Cardiac fibroblast (primary cell): ENCODE measurements around the gene LAMB4.

Source experiments
- DNase-seq, 2 donors: peaks; one replicate each; pipeline versions ENCODE4 v3.0.0 to v3.0.0-alpha.2; 2010; ENCODE audit warnings: low read depth in 2 of 2
- H3K4me3 ChIP-seq, 2 donors: replicated peaks in 1 of 2; 1 replicate in 1 of 2; 2 replicates in 1 of 2; pipeline ENCODE4 v1.5.1; 2011; ENCODE audit warnings: low read depth in 2 of 2, low read length in 2 of 2, mild to moderate bottlenecking in 2 of 2, moderate library complexity in 1 of 2
- CTCF ChIP-seq: IDR thresholded peaks from one replicate; pipeline ENCODE4 v1.5.1; 2011; ENCODE audit warnings: low read depth, mild to moderate bottlenecking, low read length, inconsistent platforms

The LAMB4 gene

DNA sequence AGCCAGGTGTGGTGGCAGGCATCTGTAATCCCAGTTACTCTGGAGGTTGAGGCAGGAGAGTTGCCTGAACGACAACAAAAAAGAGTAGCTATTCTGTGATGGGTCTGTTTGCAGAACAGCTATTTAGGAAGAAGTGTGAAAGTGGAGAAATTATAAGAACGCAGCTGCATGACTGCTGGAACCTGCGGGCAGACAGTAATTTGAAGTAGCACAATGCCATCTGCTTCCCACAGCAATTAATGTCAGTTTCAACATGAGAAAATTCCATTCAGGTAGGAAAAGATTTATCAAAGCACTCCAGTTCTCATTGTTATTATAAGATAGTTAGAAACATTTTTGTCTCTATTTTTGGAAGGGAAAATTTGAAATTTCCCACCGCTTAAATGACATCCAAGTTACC lies 148.7 kb downstream of the LAMB4 start:
- DNase-seq = no peak
- no peak overlapping the region for H3K4me3 ChIP-seq
- TF ChIP-seq CTCF = no peak

DNA sequence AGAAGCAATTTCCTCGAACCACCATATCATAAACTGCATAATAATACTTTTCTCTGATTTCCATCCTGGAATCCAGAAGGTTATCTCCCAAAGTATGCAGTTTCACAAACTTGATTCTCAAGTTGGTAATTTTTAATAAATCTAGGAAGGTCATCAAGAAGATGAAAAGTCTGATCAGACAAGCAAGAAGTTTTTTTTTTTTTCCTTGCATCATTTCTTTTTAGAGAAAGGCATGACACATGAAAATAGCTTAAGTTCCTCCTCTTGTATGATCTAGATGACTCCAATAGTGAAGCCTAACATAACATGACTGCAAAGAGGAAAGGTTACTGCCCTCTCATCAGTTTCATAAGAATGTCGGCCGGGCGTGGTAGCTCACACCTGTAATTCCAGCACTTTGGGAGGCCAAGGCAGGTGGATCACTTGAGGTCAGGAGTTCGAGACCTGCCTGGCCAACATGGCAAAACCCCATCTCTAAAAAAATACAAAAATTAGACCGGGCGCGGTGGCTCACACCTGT lies 149.4 kb downstream of the LAMB4 start:
- no peak overlapping the region for H3K4me3 ChIP-seq
- no peak for TF ChIP-seq CTCF
- no peak for DNase-seq

GRCh38 chr7:107980171-107980570 lies 150.0 kb downstream of the LAMB4 start:
- no peak for TF ChIP-seq CTCF
- DNase-seq = no peak
- no peak overlapping the region for H3K4me3 ChIP-seq

DNA sequence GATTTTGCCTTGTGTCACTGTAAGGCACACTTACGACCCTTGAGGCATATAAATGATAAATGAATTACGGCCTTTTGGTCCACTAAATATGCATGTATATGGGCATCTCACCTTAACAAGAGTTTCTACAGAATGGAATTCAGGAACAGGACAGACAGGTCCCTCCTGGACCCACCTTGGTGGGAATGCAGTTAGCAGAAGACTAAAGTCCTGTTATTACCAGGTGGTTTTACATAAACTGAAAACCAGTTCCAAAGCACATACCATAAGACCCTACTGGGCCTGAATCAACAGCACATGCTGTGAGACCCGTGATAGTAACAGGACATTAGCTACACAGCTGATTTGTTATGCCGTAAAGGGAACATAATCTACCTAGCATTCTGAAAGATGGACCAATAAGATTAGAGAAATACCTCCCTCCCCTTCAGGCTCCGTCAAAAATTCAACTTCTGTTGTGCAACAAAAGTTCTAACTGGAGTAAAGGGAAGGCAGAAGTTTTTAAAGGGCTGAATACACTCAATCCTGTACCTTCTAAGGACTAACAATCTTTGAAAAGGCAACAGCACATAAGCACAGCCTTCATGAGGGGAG lies 151.2 kb downstream of the LAMB4 start:
- no peak for DNase-seq
- TF ChIP-seq CTCF = no peak
- H3K4me3 ChIP-seq = no peak overlapping the region

GRCh38 chr7:107977048-107977447 lies 153.1 kb downstream of the LAMB4 start:
- no peak for TF ChIP-seq CTCF
- no peak overlapping the region for H3K4me3 ChIP-seq
- no peak for DNase-seq

DNA sequence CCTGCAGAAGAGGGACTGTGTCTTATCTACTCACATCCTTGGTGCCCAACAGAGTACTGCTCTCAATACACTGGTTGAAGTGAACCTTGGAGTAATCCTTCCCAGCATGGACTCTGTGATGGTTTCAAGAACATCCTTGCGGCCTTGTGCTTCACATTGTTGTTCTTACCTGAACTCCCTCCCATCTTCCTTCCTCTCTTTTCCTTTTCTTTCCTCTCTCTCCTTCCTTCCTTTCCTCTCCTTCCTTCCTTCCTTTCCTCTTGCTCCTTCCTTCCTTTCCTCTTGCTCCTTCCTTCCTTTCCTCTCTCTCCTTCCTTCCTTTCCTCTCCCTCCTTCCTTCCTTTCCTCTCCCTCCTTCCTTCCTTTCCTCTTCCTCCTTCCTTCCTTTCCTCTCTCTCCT lies 153.5 kb downstream of the LAMB4 start:
- H3K4me3 ChIP-seq = no peak overlapping the region
- no peak for TF ChIP-seq CTCF
- no peak for DNase-seq
